ENCODE results near the gene PRKCD.

GRCh38 chr3:53187430-53187829 is 26.4 kb downstream of the PRKCD start:
- TF ChIP-seq POLR2A (IDR thresholded peaks at IDR 0.05) = no peak
- no peak for TF ChIP-seq CTCF (IDR thresholded peaks at IDR 0.05)
- no peak for TF ChIP-seq POLR2AphosphoS5 (IDR thresholded peaks at IDR 0.05; ENCODE audit: insufficient read depth in 1 of 2, low read depth in 1 of 2)
